Activated CD8-positive, alpha-beta T cell treated with anti-CD3 and anti-CD28 coated beads for 36 hours (primary cell): Measurements from ENCODE around the gene CRYZL1. TPM values are rescaled to one million over a fixed set of nuclear protein-coding genes. Genes with fewer than 3 reads are reported as not detected.
"Not testable (repeated sequence)": the region's sequence is repeated elsewhere in the genome, so short reads cannot be mapped to it uniquely, and the experiment has no call there.

ENCODE experiments used
- ATAC-seq: fragments of 200-7000 bp; cut with Tn5 transposase; one replicate; pipeline ENCODE4 v1.10.0; 2021; ENCODE audit warnings: mild to moderate bottlenecking, moderate library complexity
- CTCF ChIA-PET: fragments of 350-600 bp; sonication (Branson Sonifier 250); formaldehyde crosslinking; loops from one replicate; lab custom pipeline; 2021; ENCODE audit warnings: antibody characterized with exemption; lab: Charles Lee
- POLR2A ChIA-PET: fragments of 350-600 bp; sonication (Branson Sonifier 250); formaldehyde crosslinking; loops from one replicate; lab custom pipeline; 2021; ENCODE audit warnings: antibody characterized with exemption; lab: Charles Lee
- DNase-seq: peaks from one replicate; pipeline ENCODE4 v3.0.0-alpha.2; 2020
- H3K27ac Mint-ChIP-seq: one replicate; pipeline ENCODE4 v1.8.0; 2021; ENCODE audit warnings: mild to moderate bottlenecking, mixed read lengths
- H3K27me3 Mint-ChIP-seq: one replicate; pipeline ENCODE4 v1.8.0; 2021; ENCODE audit warnings: mixed read lengths
- H3K36me3 Mint-ChIP-seq: one replicate; pipeline ENCODE4 v1.8.0; 2021; ENCODE audit warnings: low read depth, mixed read lengths
- H3K4me1 Mint-ChIP-seq: one replicate; pipeline ENCODE4 v1.8.0; 2021; ENCODE audit warnings: low read depth, mixed read lengths
- H3K4me3 Mint-ChIP-seq: one replicate; pipeline ENCODE4 v1.8.0; 2021; ENCODE audit warnings: mild to moderate bottlenecking, moderate library complexity, mixed read lengths
- H3K9me3 Mint-ChIP-seq: one replicate; pipeline ENCODE4 v1.8.0; 2021; ENCODE audit warnings: mixed read lengths
- CTCF ChIP-seq: fragments of 200-600 bp; IDR thresholded peaks from one replicate; pipeline ENCODE4 v1.8.0; 2022; ENCODE audit warnings: antibody characterized with exemption, mild to moderate bottlenecking
- intact Hi-C: fragments of 100-400 bp; cut with micrococcal nuclease; formaldehyde crosslinking; loops from one replicate; pipeline ENCODE4 v1.10.0; 2022
- total RNA-seq, 2 experiments: library from RNA; stranded (reverse); gene quantifications; one replicate each; pipeline ENCODE4 v1.2.3, GENCODE V29; 2021

Gene CRYZL1
- total RNA-seq, 2 experiments from 2014 or later = 30.1 to 33.2 TPM

GRCh38 chr21:33677450-33677849 is 35.9 kb upstream of the CRYZL1 start:
- H3K36me3 Mint-ChIP-seq = no peaks in the 10 kb centered on the region
- CTCF ChIA-PET = no interaction called here
- TF ChIP-seq CTCF = no peak
- ATAC-seq = no peak
- no peaks in the 10 kb centered on the region for H3K4me1 Mint-ChIP-seq
- H3K9me3 Mint-ChIP-seq = no peaks in the 10 kb centered on the region
- no peak for DNase-seq
- H3K4me3 Mint-ChIP-seq = no peak overlapping the region
- intact Hi-C loops = no loop called here
- H3K27me3 Mint-ChIP-seq = peaks cover under 1% of the 10 kb centered on the region
- H3K27ac Mint-ChIP-seq = no peak overlapping the region
- POLR2A ChIA-PET = no interaction called here

GRCh38 chr21:33676666-33677065 is 35.1 kb upstream of the CRYZL1 start:
- H3K4me1 Mint-ChIP-seq, H3K27me3 Mint-ChIP-seq, DNase-seq, CTCF ChIA-PET, ATAC-seq, H3K4me3 Mint-ChIP-seq, H3K9me3 Mint-ChIP-seq, H3K27ac Mint-ChIP-seq, intact Hi-C loops, H3K36me3 Mint-ChIP-seq, POLR2A ChIA-PET: not testable (repeated sequence)

DNA sequence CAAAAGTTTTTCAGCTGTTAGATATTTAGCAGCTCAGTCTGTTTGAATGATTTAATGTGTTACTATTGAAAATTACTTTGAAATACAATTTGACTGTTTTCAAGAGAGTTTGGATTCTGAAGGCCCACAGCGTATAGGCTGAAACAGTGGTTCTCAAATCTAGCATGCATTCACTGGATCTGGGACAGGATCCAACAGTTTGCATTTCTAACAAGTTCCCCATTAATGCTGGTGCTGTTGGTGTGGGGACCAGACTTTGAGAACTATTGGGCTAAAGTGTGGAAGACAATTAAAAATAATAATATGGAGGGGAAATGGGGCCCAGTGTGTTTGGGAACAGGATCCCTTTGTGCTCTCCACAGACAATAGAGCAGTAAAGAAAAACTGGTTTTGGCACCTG is 32.7 kb upstream of the CRYZL1 start:
- TF ChIP-seq CTCF = no peak

GRCh38 chr21:33673473-33673872 is 31.9 kb upstream of the CRYZL1 start:
- POLR2A ChIA-PET = no interaction called here
- Mint-ChIP-seq H3K4me3 (no peak overlapping the region), H3K4me1 (no peaks in the 10 kb centered on the region), H3K9me3 (no peaks in the 10 kb centered on the region), H3K36me3 (no peaks in the 10 kb centered on the region), H3K27me3 (peaks cover 3% of the 10 kb centered on the region), H3K27ac (no peak overlapping the region)
- CTCF ChIA-PET = no interaction called here
- ATAC-seq = no peak
- intact Hi-C loops = no loop called here
- no peak for TF ChIP-seq CTCF
- no peak for DNase-seq

More for the DNA sequence above, 32.7 kb upstream of the CRYZL1 start:
- ChIA-PET POLR2A (no interaction called here), CTCF (no interaction called here)
- Mint-ChIP-seq H3K27ac (no peak overlapping the region), H3K27me3 (peaks cover 3% of the 10 kb centered on the region), H3K4me1 (no peaks in the 10 kb centered on the region), H3K4me3 (no peak overlapping the region), H3K9me3 (no peaks in the 10 kb centered on the region), H3K36me3 (no peaks in the 10 kb centered on the region)
- intact Hi-C loops = no loop called here
- no peak for ATAC-seq
- no peak for DNase-seq

DNA sequence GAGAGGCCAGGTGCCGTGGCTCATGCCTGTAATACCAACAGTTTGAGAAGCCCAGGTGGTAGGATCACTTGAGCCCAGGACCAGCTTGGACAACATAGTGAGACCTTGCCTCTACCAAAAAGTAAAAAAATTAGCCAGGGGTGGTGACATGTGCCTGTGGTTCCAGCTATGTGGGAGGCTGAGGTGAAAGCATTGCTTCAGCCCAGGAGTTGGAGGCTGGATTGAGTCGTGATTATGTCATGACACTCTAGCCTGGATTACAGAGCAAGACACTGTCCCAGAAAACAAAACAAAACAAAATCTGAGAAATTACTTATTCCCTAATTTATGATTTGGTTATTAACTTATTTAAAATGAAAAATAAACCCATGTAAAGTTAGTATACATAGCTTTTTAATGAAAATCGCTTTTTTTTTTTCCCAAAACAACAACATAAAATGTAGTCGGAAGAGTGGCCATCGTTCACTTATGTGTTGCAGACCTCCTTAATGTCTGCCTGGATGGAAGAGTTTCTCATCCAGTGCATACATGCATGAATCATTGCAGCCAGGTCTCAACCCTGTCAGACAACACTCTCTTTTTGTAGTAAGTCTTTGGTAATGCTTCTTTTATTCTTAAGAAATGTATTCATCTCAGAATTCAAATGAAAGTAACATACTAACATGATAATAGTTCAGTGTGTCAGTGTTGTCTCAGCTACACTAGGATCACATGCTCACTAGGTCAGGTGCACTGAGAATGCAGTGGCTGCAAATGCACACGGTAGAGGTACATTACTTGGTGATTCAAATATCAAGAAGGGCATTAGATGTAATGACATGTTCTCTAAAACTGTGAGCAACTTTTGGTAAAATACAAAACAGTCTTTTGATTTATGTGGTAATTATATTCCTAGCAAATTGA is 28.8 kb upstream of the CRYZL1 start:
- ChIA-PET CTCF (no interaction called here), POLR2A (no interaction called here)
- TF ChIP-seq CTCF = no peak
- ATAC-seq (no peak), DNase-seq (peak; percentile 21)
- Mint-ChIP-seq H3K4me1 (no peaks in the 10 kb centered on the region), H3K27ac (no peak overlapping the region), H3K4me3 (no peak overlapping the region), H3K36me3 (no peaks in the 10 kb centered on the region), H3K9me3 (no peaks in the 10 kb centered on the region), H3K27me3 (peaks cover 3% of the 10 kb centered on the region)
- intact Hi-C loops = no loop called here
